Measurements from ENCODE around the gene LAMTOR4. TPM values are rescaled to one million over a fixed set of nuclear protein-coding genes. Genes with fewer than 3 reads are reported as not detected.

Gene LAMTOR4
- total RNA-seq, 1 donor from 2014 or later = 75.7 TPM

GRCh38 chr7:100166317-100166940, 17.7 kb downstream of the LAMTOR4 start:
- Mint-ChIP-seq H3K27ac (ENCODE audit: unreplicated experiment) (no peak overlapping the region), H3K9me3 (ENCODE audit: low read depth) (no peaks in the 10 kb centered on the region), H3K36me3 (ENCODE audit: low read depth) (no peaks in the 10 kb centered on the region), H3K4me1 (ENCODE audit: low read depth) (peaks cover 24% of the 10 kb centered on the region), H3K27me3 (ENCODE audit: low read depth) (peaks cover 2% of the 10 kb centered on the region), H3K4me3 (ENCODE audit: unreplicated experiment) (no peak overlapping the region)
- no peak for TF ChIP-seq CTCF (IDR thresholded peaks at IDR 0.05)
- DNase-seq (ENCODE audit: low spot score) = peak; percentile 64

- peak; percentile 66 for DNase-seq (ENCODE audit: low spot score)
- Mint-ChIP-seq H3K27me3 (ENCODE audit: low read depth) (peaks cover 5% of the 10 kb centered on the region), H3K4me1 (ENCODE audit: low read depth) (peaks cover 26% of the 10 kb centered on the region), H3K36me3 (ENCODE audit: low read depth) (no peaks in the 10 kb centered on the region), H3K4me3 (ENCODE audit: unreplicated experiment) (peak overlapping the region; percentile 70), H3K9me3 (ENCODE audit: low read depth) (no peaks in the 10 kb centered on the region), H3K27ac (ENCODE audit: unreplicated experiment) (no peak overlapping the region)
- no peak for TF ChIP-seq CTCF (IDR thresholded peaks at IDR 0.05)
These were observed 18.5 kb downstream of the LAMTOR4 start for GRCh38 chr7:100166970-100167911.

GRCh38 chr7:100167912-100168323, 19.2 kb downstream of the LAMTOR4 start:
- peak; percentile 49 for DNase-seq (ENCODE audit: low spot score)
- Mint-ChIP-seq H3K4me3 (ENCODE audit: unreplicated experiment) (peak overlapping the region; percentile 70), H3K27me3 (ENCODE audit: low read depth) (peaks cover 5% of the 10 kb centered on the region), H3K27ac (ENCODE audit: unreplicated experiment) (no peak overlapping the region), H3K4me1 (ENCODE audit: low read depth) (peaks cover 26% of the 10 kb centered on the region), H3K36me3 (ENCODE audit: low read depth) (no peaks in the 10 kb centered on the region), H3K9me3 (ENCODE audit: low read depth) (no peaks in the 10 kb centered on the region)
- no peak for TF ChIP-seq CTCF (IDR thresholded peaks at IDR 0.05)

- DNase-seq (ENCODE audit: low spot score) = peak; percentile 21
- Mint-ChIP-seq H3K27ac (ENCODE audit: unreplicated experiment) (no peak overlapping the region), H3K4me3 (ENCODE audit: unreplicated experiment) (no peak overlapping the region), H3K9me3 (ENCODE audit: low read depth) (no peaks in the 10 kb centered on the region), H3K4me1 (ENCODE audit: low read depth) (peaks cover 24% of the 10 kb centered on the region), H3K27me3 (ENCODE audit: low read depth) (peaks cover 5% of the 10 kb centered on the region), H3K36me3 (ENCODE audit: low read depth) (peaks cover 6% of the 10 kb centered on the region)
- no peak for TF ChIP-seq CTCF (IDR thresholded peaks at IDR 0.05)
These were observed 20.6 kb downstream of the LAMTOR4 start for GRCh38 chr7:100169147-100169850.
